GM20000 (cell line): Measurements from ENCODE around the gene RAB5A.

Experiments used
- DNase-seq: peaks from one replicate; pipeline ENCODE4 v3.0.0; 2012; ENCODE audit warnings: low spot score
- CTCF ChIP-seq: IDR thresholded peaks from 2 replicates; pipeline ENCODE4 v1.5.1; 2012; ENCODE audit warnings: mild to moderate bottlenecking, control low read depth; ENCODE audit errors: extremely low read depth, missing control alignments

Gene RAB5A

GRCh38 chr3:19937459-19938294, 9.2 kb upstream of the RAB5A start:
- DNase-seq, result no peak
- no peak for TF ChIP-seq CTCF

GRCh38 chr3:19938295-19938627, 8.6 kb upstream of the RAB5A start:
- DNase-seq, result no peak
- no peak for TF ChIP-seq CTCF

- no peak for DNase-seq
- TF ChIP-seq CTCF, result no peak
Observed at GRCh38 chr3:19940643-19941042, 6.3 kb upstream of the RAB5A start.

GRCh38 chr3:19945534-19945933, 1.4 kb upstream of the RAB5A start:
- no peak for DNase-seq
- TF ChIP-seq CTCF, result no peak

- no peak for DNase-seq
- TF ChIP-seq CTCF, result no peak
Observed at GRCh38 chr3:19945969-19946831, 697 bp upstream of the RAB5A start.

GRCh38 chr3:19947549-19948225, 790 bp downstream of the RAB5A start:
- TF ChIP-seq CTCF, result no peak
- peak; percentile 26 for DNase-seq

GRCh38 chr3:19948226-19948591, 1.3 kb downstream of the RAB5A start:
- no peak for TF ChIP-seq CTCF
- DNase-seq, result no peak
